ENCODE results near the gene OMP.

OMP gene

GRCh38 chr11:77090373-77091111 lies 12.1 kb upstream of the OMP start:
- no peak overlapping the region for H3K9ac ChIP-seq
- H3K4me3 ChIP-seq (IDR thresholded peaks at IDR 0.05; ENCODE audit: insufficient read depth, low read depth, low read length) = no peak overlapping the region
- H3K27me3 ChIP-seq (ENCODE audit: insufficient read depth, low read depth) = no peaks in the 10 kb centered on the region
- no peaks in the 10 kb centered on the region for H4K20me1 ChIP-seq (ENCODE audit: insufficient read depth)
- no peak overlapping the region for H3K4me2 ChIP-seq
- H3K79me2 ChIP-seq (ENCODE audit: insufficient read depth, low read depth) = no peaks in the 10 kb centered on the region
- peaks cover 11% of the 10 kb centered on the region for H3K4me1 ChIP-seq (ENCODE audit: low read depth, poor library complexity, severe bottlenecking)
- no peak overlapping the region for H3K27ac ChIP-seq
- no peak overlapping the region for H2AFZ ChIP-seq (ENCODE audit: low read depth)
- no peaks in the 10 kb centered on the region for H3K36me3 ChIP-seq (ENCODE audit: insufficient read depth)
- TF ChIP-seq CTCF (conservative IDR thresholded peaks at IDR 0.05; ENCODE audit: low read depth, low read length) = no peak

DNA sequence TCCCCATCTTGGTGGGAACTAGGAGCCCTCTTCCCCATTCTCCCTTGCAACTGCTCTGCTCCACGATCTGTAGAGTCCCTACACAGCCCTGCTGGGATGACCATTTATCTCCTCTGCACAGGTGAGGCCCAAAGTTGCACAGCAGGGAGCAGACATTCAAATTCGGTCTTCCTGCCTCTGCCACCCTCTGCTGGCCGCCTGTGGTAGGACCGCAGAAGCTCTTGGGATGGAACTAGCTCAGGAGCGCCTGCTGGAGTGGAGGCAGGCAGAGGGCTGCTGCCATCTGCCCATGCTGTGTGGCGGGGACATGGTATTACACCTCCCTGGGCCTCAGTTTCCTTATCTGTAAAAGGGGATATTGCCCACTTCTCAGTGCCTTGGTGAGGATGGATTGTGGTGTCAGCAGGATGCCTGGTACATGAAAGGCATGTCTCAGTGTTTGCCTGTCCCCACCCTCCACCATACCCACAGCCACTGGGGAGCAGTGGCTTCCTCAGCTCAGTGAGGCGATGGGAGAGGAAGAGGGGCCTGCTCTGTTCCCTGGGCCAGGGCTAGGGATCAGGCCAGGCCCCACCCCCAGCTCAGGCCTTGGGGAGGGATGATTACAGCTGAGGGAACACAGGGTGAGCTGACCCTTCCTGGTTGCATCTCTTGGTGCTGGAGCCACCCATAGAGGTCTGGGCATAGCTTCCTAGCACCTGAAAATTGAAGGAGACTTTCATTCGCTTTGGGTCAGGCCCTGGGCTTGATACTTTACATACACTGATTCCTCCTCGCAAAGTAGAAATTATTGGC lies 11.3 kb upstream of the OMP start:
- Histone ChIP-seq H2AFZ (ENCODE audit: low read depth) (no peak overlapping the region), H3K4me3 (IDR thresholded peaks at IDR 0.05; ENCODE audit: insufficient read depth, low read depth, low read length) (no peak overlapping the region), H3K79me2 (ENCODE audit: insufficient read depth, low read depth) (no peaks in the 10 kb centered on the region), H3K9ac (no peak overlapping the region), H3K4me2 (no peak overlapping the region), H3K27me3 (ENCODE audit: insufficient read depth, low read depth) (no peaks in the 10 kb centered on the region), H4K20me1 (ENCODE audit: insufficient read depth) (no peaks in the 10 kb centered on the region), H3K4me1 (ENCODE audit: low read depth, poor library complexity, severe bottlenecking) (peaks cover 11% of the 10 kb centered on the region), H3K36me3 (ENCODE audit: insufficient read depth) (no peaks in the 10 kb centered on the region), H3K27ac (no peak overlapping the region)
- TF ChIP-seq CTCF (conservative IDR thresholded peaks at IDR 0.05; ENCODE audit: low read depth, low read length) = peak; percentile 93

DNA sequence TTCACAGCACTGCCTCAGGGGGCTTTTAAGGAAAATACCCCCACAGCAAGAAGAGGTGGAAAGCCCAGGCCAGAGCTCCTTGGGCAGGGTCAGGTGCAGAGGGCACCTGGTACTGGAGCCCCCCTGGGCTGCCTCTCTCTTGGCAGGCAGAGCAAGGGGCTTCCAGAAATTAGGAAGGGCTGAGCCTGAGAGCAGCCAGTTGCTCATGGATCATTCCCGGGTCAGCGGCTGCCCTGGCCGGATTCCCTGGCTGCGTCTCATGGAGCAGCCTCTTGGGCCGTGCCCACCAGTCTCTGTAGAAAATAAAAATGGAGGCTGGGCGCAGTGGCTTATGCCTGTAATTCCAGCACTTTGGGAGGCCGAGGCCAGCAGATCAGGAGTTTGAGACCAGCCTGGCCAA lies 10.3 kb upstream of the OMP start:
- H3K36me3 ChIP-seq (ENCODE audit: insufficient read depth) = no peaks in the 10 kb centered on the region
- H4K20me1 ChIP-seq (ENCODE audit: insufficient read depth) = no peaks in the 10 kb centered on the region
- no peak overlapping the region for H2AFZ ChIP-seq (ENCODE audit: low read depth)
- no peak overlapping the region for H3K4me2 ChIP-seq
- no peak overlapping the region for H3K4me3 ChIP-seq (IDR thresholded peaks at IDR 0.05; ENCODE audit: insufficient read depth, low read depth, low read length)
- no peaks in the 10 kb centered on the region for H3K79me2 ChIP-seq (ENCODE audit: insufficient read depth, low read depth)
- no peak for TF ChIP-seq CTCF (conservative IDR thresholded peaks at IDR 0.05; ENCODE audit: low read depth, low read length)
- H3K9ac ChIP-seq = no peak overlapping the region
- peaks cover 11% of the 10 kb centered on the region for H3K4me1 ChIP-seq (ENCODE audit: low read depth, poor library complexity, severe bottlenecking)
- H3K27ac ChIP-seq = no peak overlapping the region
- H3K27me3 ChIP-seq (ENCODE audit: insufficient read depth, low read depth) = no peaks in the 10 kb centered on the region

- Histone ChIP-seq H3K79me2 (ENCODE audit: insufficient read depth, low read depth) (no peaks in the 10 kb centered on the region), H3K27me3 (ENCODE audit: insufficient read depth, low read depth) (no peaks in the 10 kb centered on the region), H2AFZ (ENCODE audit: low read depth) (no peak overlapping the region), H3K4me1 (ENCODE audit: low read depth, poor library complexity, severe bottlenecking) (peaks cover 11% of the 10 kb centered on the region), H3K9ac (no peak overlapping the region), H3K36me3 (ENCODE audit: insufficient read depth) (no peaks in the 10 kb centered on the region), H4K20me1 (ENCODE audit: insufficient read depth) (no peaks in the 10 kb centered on the region), H3K27ac (no peak overlapping the region), H3K4me3 (IDR thresholded peaks at IDR 0.05; ENCODE audit: insufficient read depth, low read depth, low read length) (no peak overlapping the region), H3K4me2 (no peak overlapping the region)
- no peak for TF ChIP-seq CTCF (conservative IDR thresholded peaks at IDR 0.05; ENCODE audit: low read depth, low read length)
Observed at GRCh38 chr11:77093056-77093891, 9.4 kb upstream of the OMP start.
